NCI-H2029 (cell line): ENCODE results near the gene MLST8.
A peak's percentile ranks its signal among the peaks of the same experiment; 100 is the strongest.
"Not testable (repeated sequence)": the region's sequence is repeated elsewhere in the genome, so short reads cannot be mapped to it uniquely, and the experiment has no call there.

ENCODE experiments used
- DNase-seq: peaks from one replicate; lab custom pipeline; 2025; lab: John Stamatoyannopoulos, UW

The MLST8 gene

GRCh38 chr16:2246301-2246885, 41.1 kb downstream of the MLST8 start:
- DNase-seq, result no peak

GRCh38 chr16:2250652-2251295, 45.5 kb downstream of the MLST8 start:
- no peak for DNase-seq

GRCh38 chr16:2251296-2252111, 46.2 kb downstream of the MLST8 start, which contains the start of gene ECI1:
Gene ECI1 (minus strand): TSS chr16:2251587. CDS start chr16:2251566, 21 bp downstream.
- peak; percentile 89 for DNase-seq

- DNase-seq, result no peak
Measured at GRCh38 chr16:2252806-2253148, 47.5 kb downstream of the MLST8 start.

GRCh38 chr16:2253293-2253692, 48.0 kb downstream of the MLST8 start:
- no peak for DNase-seq

GRCh38 chr16:2256531-2257140, 51.4 kb downstream of the MLST8 start:
- DNase-seq, result no peak

GRCh38 chr16:2257726-2258125, 52.5 kb downstream of the MLST8 start:
- DNase-seq, result no peak

GRCh38 chr16:2258530-2258929, 53.3 kb downstream of the MLST8 start:
- DNase-seq, result not testable (repeated sequence)
